NT2/D1 (cell line): ENCODE data around the gene CEP112.

Experiments used
- SUZ12 ChIP-seq: IDR thresholded peaks from 2 replicates; pipeline ENCODE4 v1.6.1; 2011; ENCODE audit not compliant: insufficient read length, insufficient read depth; ENCODE audit errors: extremely low read depth
- YY1 ChIP-seq: IDR thresholded peaks from 2 replicates; pipeline ENCODE4 v1.6.1; 2011; ENCODE audit not compliant: insufficient read length, insufficient read depth

GRCh38 chr17:65771704-65772103, 420.2 kb downstream of the CEP112 start:
- no peak for TF ChIP-seq SUZ12
- TF ChIP-seq YY1: no peak
